HG02759 (cell line): ENCODE measurements around the gene XRCC3.

Experiments used
- ATAC-seq: cut with Tn5 transposase; IDR thresholded peaks from one replicate; pipeline ENCODE4 v1.9.1; 2021; ENCODE audit warnings: mild to moderate bottlenecking, moderate library complexity; ENCODE audit not compliant: unreplicated experiment

Gene XRCC3

GRCh38 chr14:103726474-103726873, 11.2 kb upstream of the XRCC3 start:
- no peak for ATAC-seq

GRCh38 chr14:103725739-103726395, 10.6 kb upstream of the XRCC3 start:
- no peak for ATAC-seq

- ATAC-seq, result no peak
These were observed 9.9 kb upstream of the XRCC3 start for GRCh38 chr14:103725001-103725682.

GRCh38 chr14:103724116-103724515, 8.9 kb upstream of the XRCC3 start:
- no peak for ATAC-seq

GRCh38 chr14:103723748-103724081, 8.5 kb upstream of the XRCC3 start:
- no peak for ATAC-seq

- no peak for ATAC-seq
These were observed 6.3 kb upstream of the XRCC3 start for GRCh38 chr14:103721334-103722120.

- ATAC-seq, result no peak
These were observed 4.5 kb upstream of the XRCC3 start for GRCh38 chr14:103719751-103720150.

- no peak for ATAC-seq
These were observed 3.3 kb upstream of the XRCC3 start for GRCh38 chr14:103718572-103718971.

- ATAC-seq, result no peak
These were observed 1.7 kb upstream of the XRCC3 start for GRCh38 chr14:103716899-103717411.

- ATAC-seq, result peak; percentile 2
These were observed 995 bp upstream of the XRCC3 start for GRCh38 chr14:103716091-103716801.

- no peak for ATAC-seq
These were observed 1.1 kb downstream of the XRCC3 start for GRCh38 chr14:103714063-103714724.

- no peak for ATAC-seq
These were observed 1.8 kb downstream of the XRCC3 start for GRCh38 chr14:103713304-103714062.

GRCh38 chr14:103712633-103713247, 2.5 kb downstream of the XRCC3 start:
- ATAC-seq, result no peak

- ATAC-seq, result no peak
These were observed 3.5 kb downstream of the XRCC3 start for GRCh38 chr14:103711516-103712431.

- ATAC-seq, result no peak
These were observed 4.4 kb downstream of the XRCC3 start for GRCh38 chr14:103710771-103711377.

GRCh38 chr14:103709814-103710213, 5.4 kb downstream of the XRCC3 start:
- ATAC-seq, result no peak

GRCh38 chr14:103708750-103709187, 6.5 kb downstream of the XRCC3 start:
- ATAC-seq, result no peak
